Activated B cell treated with CpG ODN at 0.5 μM for 24 hours (primary cell): ENCODE measurements around the gene CALML4. TPM values are rescaled to one million over a fixed set of nuclear protein-coding genes. Genes with fewer than 3 reads are reported as not detected.

Experiments used
- ATAC-seq: fragments of 200-7000 bp; cut with Tn5 transposase; one replicate; pipeline ENCODE4 v1.10.0; 2021; ENCODE audit warnings: low read depth, mild to moderate bottlenecking, moderate library complexity
- CTCF ChIA-PET: fragments of 350-600 bp; sonication (Branson Sonifier 250); formaldehyde crosslinking; loops from one replicate; lab custom pipeline; 2021; ENCODE audit warnings: antibody characterized with exemption; lab: Charles Lee
- POLR2A ChIA-PET: fragments of 350-600 bp; sonication (Branson Sonifier 250); formaldehyde crosslinking; loops from one replicate; lab custom pipeline; 2021; ENCODE audit warnings: antibody characterized with exemption; lab: Charles Lee
- DNase-seq: peaks from one replicate; pipeline ENCODE4 v3.0.0; 2022
- H3K27ac Mint-ChIP-seq: one replicate; pipeline ENCODE4 v1.8.0; 2020; ENCODE audit warnings: mixed read lengths
- H3K27me3 Mint-ChIP-seq: one replicate; pipeline ENCODE4 v1.8.0; 2021; ENCODE audit warnings: mixed read lengths
- H3K36me3 Mint-ChIP-seq: one replicate; pipeline ENCODE4 v1.8.0; 2021; ENCODE audit warnings: low read depth, mixed read lengths
- H3K4me1 Mint-ChIP-seq: one replicate; pipeline ENCODE4 v1.8.0; 2021; ENCODE audit warnings: mixed read lengths
- H3K4me3 Mint-ChIP-seq: one replicate; pipeline ENCODE4 v1.8.0; 2020; ENCODE audit warnings: mild to moderate bottlenecking, mixed read lengths
- H3K9me3 Mint-ChIP-seq: one replicate; pipeline ENCODE4 v1.8.0; 2020; ENCODE audit warnings: mixed read lengths
- intact Hi-C: fragments of 100-400 bp; cut with micrococcal nuclease; formaldehyde crosslinking; loops from one replicate; pipeline ENCODE4 v1.15.1; 2024
- total RNA-seq: library from RNA; stranded (reverse); gene quantifications from 2 replicates; pipeline ENCODE4 v1.2.3, GENCODE V29; 2022
- TF ChIP-seq, protein P1 (sequence below): fragments of 200-600 bp; IDR thresholded peaks from one replicate; pipeline ENCODE4 v1.8.0; 2022; ENCODE audit warnings: antibody characterized with exemption, mild to moderate bottlenecking

Gene CALML4
- total RNA-seq, 1 donor from 2014 or later: 5.0 TPM

DNA sequence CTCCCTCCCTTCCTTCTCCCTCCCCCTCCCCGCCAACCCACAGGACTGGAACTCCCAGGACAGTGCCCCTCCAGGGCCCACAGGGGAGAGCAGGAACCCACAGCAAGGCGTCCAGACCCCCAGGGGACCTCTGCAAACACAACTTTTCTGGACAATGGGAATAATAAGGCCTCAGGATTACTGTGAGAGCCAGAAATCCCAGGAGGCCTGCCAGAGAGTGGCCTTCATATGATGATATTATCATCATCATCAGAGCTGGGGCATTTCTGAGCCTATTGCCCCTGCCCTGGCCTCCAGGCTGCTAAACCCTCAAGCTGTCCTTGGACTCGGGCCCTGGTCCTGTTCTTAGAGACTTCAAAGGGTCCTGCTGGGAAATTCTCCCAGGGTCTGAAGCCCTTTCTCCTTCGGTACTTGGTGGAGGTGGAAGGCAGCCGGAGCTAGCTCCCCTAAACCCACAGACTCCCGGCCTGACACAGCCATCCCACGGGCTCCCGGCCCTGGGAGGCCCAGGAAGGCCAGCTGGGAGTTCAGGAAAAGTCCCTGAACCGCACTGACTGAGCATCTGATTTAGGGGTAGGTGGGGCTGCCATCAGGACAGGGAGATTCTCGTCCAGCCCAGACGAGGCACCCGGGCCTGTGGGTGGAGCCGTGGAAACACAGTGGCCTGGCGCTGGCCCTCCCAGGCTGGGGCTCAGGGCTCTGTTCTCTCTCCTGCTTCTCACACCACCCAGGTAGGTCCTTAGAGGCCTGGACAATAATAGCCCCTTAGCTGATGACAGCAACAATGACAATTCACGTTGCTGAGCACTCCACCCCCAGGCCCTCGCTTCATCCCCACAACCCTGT, 4.9 kb downstream of the CALML4 start:
- ChIA-PET CTCF (no interaction called here), POLR2A (no interaction called here)
- no peaks in the 10 kb centered on the region for H3K9me3 Mint-ChIP-seq
- no peak overlapping the region for H3K27ac Mint-ChIP-seq
- peaks cover 6% of the 10 kb centered on the region for H3K4me1 Mint-ChIP-seq
- no peaks in the 10 kb centered on the region for H3K27me3 Mint-ChIP-seq
- TF ChIP-seq, protein P1, sequence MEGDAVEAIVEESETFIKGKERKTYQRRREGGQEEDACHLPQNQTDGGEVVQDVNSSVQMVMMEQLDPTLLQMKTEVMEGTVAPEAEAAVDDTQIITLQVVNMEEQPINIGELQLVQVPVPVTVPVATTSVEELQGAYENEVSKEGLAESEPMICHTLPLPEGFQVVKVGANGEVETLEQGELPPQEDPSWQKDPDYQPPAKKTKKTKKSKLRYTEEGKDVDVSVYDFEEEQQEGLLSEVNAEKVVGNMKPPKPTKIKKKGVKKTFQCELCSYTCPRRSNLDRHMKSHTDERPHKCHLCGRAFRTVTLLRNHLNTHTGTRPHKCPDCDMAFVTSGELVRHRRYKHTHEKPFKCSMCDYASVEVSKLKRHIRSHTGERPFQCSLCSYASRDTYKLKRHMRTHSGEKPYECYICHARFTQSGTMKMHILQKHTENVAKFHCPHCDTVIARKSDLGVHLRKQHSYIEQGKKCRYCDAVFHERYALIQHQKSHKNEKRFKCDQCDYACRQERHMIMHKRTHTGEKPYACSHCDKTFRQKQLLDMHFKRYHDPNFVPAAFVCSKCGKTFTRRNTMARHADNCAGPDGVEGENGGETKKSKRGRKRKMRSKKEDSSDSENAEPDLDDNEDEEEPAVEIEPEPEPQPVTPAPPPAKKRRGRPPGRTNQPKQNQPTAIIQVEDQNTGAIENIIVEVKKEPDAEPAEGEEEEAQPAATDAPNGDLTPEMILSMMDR: no peak
- H3K4me3 Mint-ChIP-seq: no peak overlapping the region
- no peak for ATAC-seq
- no peak for DNase-seq
- intact Hi-C loops: no loop called here
- no peaks in the 10 kb centered on the region for H3K36me3 Mint-ChIP-seq

DNA sequence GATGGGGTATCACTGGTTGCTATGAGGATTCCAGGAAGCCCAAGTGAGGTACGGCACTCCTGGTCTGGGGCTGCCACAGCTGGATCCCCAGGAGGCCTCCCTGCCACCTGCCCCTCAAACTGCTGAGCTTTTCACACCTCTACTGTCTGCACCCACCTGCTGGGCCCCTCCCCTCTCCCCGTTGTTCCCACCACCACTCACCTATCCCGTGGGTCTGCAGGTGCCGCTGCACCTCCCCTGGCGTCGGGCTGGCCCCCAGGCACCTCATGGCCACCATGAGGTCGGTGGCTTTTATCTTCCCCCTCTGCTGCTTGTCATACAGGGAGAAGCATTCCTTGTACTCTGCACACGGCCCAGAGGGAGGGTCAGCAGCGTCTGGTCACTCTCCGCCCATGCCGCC, 5.8 kb downstream of the CALML4 start:
- Mint-ChIP-seq H3K9me3 (no peaks in the 10 kb centered on the region), H3K27ac (no peak overlapping the region), H3K4me3 (no peak overlapping the region), H3K36me3 (peaks cover 2% of the 10 kb centered on the region), H3K27me3 (no peaks in the 10 kb centered on the region), H3K4me1 (peaks cover 6% of the 10 kb centered on the region)
- no peak for DNase-seq
- CTCF ChIA-PET: no interaction called here
- ATAC-seq: no peak
- intact Hi-C loops: no loop called here
- TF ChIP-seq, protein P1: no peak
- POLR2A ChIA-PET: interaction anchor here (0.5 kb wide), 1 partner anchor 358 kb away, joined by 3 read pairs; no protein-coding TSS in a partner anchor

DNA sequence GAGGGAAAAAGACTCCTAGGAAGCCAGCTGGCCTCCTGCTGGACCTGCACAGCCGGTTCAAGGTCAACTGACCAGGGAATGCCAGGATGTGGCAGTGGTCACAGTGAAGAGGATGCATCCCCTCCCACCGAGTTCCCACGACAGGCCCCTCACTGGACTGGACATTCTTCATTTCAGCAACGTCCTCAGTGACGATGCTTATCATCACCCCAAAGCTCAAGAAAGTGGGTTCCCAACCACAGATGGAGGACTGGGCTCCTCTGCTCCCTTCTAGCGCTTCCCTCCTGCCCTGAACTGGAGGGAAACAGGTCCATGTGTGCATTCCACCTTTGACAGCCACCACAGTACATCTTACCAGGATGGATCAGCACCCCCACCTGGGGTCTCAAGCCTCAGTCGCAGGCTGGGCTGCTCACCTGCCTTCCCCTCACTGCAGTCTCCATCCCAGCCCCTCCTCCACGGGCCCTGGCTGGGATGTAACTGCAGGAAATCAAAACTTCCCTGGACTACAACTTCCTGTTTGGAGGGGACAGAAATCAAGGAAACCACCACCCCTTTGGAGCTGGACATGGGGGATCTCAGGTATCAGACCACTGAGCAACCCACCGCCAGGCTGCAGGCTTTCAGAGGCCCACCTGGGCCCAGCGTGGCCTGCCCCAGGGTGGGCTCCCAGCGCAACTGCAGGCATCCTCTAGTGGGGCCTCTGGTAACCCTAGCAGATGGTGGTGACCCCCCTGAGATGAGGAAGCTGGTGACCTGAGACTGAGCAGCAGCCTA, 7.3 kb downstream of the CALML4 start:
- TF ChIP-seq, protein P1: no peak
- Mint-ChIP-seq H3K27ac (no peak overlapping the region), H3K4me1 (peaks cover 6% of the 10 kb centered on the region), H3K9me3 (no peaks in the 10 kb centered on the region), H3K36me3 (peaks cover 9% of the 10 kb centered on the region), H3K4me3 (no peak overlapping the region), H3K27me3 (no peaks in the 10 kb centered on the region)
- CTCF ChIA-PET: no interaction called here
- DNase-seq: no peak
- ATAC-seq: no peak
- intact Hi-C loops: no loop called here
- POLR2A ChIA-PET: no interaction called here

DNA sequence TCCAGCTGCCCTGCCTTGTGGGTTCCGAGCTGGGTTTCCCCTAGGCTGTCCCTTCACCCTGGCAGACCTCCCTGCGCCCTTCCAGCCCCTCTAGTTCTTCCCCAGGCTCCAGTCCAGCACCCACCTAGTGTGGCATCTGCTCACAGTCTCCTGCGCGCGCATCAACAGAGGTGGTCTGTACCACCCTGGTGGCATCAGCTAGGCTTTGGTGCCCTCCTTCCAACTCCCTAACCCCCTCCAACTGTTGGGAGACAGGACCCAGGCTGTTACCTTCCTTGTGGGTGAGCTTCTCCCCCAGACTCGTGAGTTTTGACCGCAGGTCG, 8.0 kb downstream of the CALML4 start:
- no peak for DNase-seq
- peak; percentile 40 for ATAC-seq
- CTCF ChIA-PET: no interaction called here
- Mint-ChIP-seq H3K4me1 (peaks cover 6% of the 10 kb centered on the region), H3K36me3 (peaks cover 14% of the 10 kb centered on the region), H3K27ac (no peak overlapping the region), H3K9me3 (no peaks in the 10 kb centered on the region), H3K27me3 (no peaks in the 10 kb centered on the region), H3K4me3 (no peak overlapping the region)
- POLR2A ChIA-PET: no interaction called here
- intact Hi-C loops: no loop called here
- TF ChIP-seq, protein P1: no peak

DNA sequence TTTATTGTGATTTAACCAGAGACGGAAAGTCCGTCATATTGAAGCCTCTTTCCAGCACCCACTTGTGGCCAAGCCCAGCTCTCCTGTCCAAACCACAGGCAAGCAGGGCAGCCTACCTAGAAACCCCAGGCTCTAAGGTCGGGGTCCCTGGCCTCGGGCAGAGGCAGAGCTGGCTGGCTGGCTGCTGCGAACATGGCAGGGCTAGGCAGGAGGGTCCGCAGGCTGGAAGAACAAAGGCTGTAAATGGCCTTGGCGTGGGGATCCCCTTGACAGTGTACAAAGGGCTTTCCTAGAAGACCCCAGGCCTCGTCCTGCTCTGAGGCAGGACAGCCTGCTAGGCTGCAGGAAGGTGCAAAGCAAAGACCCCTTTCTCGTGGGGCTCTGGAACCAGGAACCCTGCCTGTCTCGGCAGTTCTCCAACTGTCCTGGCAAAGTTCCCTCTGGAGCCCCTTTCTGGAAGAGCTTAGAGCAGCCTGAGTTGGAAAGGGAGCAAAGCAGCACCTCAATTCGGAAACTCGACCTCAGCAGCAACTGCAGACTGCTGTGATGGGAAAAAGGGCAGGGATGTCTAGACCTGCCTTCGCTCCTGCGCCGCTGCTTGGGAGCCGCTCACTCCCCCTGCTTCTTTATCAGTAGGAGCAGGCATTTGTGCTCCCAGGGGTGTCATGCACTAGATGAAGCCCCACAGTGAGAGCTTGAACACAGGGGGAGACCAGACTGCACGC, 8.5 kb downstream of the CALML4 start:
- peaks cover 19% of the 10 kb centered on the region for H3K36me3 Mint-ChIP-seq
- no peaks in the 10 kb centered on the region for H3K9me3 Mint-ChIP-seq
- intact Hi-C loops: no loop called here
- H3K27ac Mint-ChIP-seq: no peak overlapping the region
- ATAC-seq (no peak), DNase-seq (no peak)
- no peaks in the 10 kb centered on the region for H3K27me3 Mint-ChIP-seq
- POLR2A ChIA-PET: no interaction called here
- TF ChIP-seq, protein P1: no peak
- peaks cover 6% of the 10 kb centered on the region for H3K4me1 Mint-ChIP-seq
- H3K4me3 Mint-ChIP-seq: no peak overlapping the region
- CTCF ChIA-PET: no interaction called here
